ENCODE data around the gene ELOB. TPM values are rescaled to one million over a fixed set of nuclear protein-coding genes. Genes with fewer than 3 reads are reported as not detected.
A peak's percentile ranks its signal among the peaks of the same experiment; 100 is the strongest.

The ELOB gene
- total RNA-seq, 1 experiment from 2014 or later = 319 TPM

GRCh38 chr16:2768403-2769089 lies 8.5 kb downstream of the ELOB start:
- Histone ChIP-seq H3K56ac (ENCODE audit: insufficient read length, low read depth, low read length) (no peak overlapping the region), H3K18ac (ENCODE audit: insufficient read length, low read depth, low read length) (no peak overlapping the region), H4K20me1 (ENCODE audit: control insufficient read depth, insufficient read depth, insufficient read length) (no peaks in the 10 kb centered on the region), H4K91ac (ENCODE audit: insufficient read length, low read depth, low read length) (no peak overlapping the region), H3K23me2 (ENCODE audit: insufficient read length, low read depth, low read length, poor library complexity, severe bottlenecking) (no peaks in the 10 kb centered on the region), H2BK12ac (ENCODE audit: insufficient read length, low read depth, low read length) (no peak overlapping the region), H3K79me1 (ENCODE audit: insufficient read depth, low read depth, low read length, poor library complexity, severe bottlenecking) (peaks cover 18% of the 10 kb centered on the region), H4K5ac (ENCODE audit: insufficient read length, low read depth, low read length) (no peak overlapping the region), H3K9me3 (ENCODE audit: control insufficient read depth, low read depth, low read length) (no peaks in the 10 kb centered on the region), H3K4ac (ENCODE audit: low read depth, low read length) (no peak overlapping the region), H2BK20ac (ENCODE audit: low read depth, low read length, poor library complexity, severe bottlenecking) (no peak overlapping the region), H2AFZ (ENCODE audit: low read length) (no peak overlapping the region), H3K79me2 (ENCODE audit: insufficient read depth, low read length) (peaks cover 2% of the 10 kb centered on the region; the same call in 1 of the 2 replicates), H2BK120ac (ENCODE audit: low read depth, low read length, poor library complexity, severe bottlenecking) (no peak overlapping the region), H2AK5ac (ENCODE audit: insufficient read length, low read length) (no peak overlapping the region), H2BK15ac (ENCODE audit: low read depth, low read length) (no peak overlapping the region), H3K27me3 (ENCODE audit: insufficient read depth, low read length) (no peaks in the 10 kb centered on the region), H3K27ac (ENCODE audit: insufficient read length, low read depth, low read length) (no peak overlapping the region), H3T11ph (ENCODE audit: low read length) (no peak overlapping the region), H3K9ac (ENCODE audit: extremely low read depth, insufficient read length, low read length) (no peak overlapping the region), H3K23ac (ENCODE audit: insufficient read length, low read depth, low read length) (no peak overlapping the region), H3K4me1 (ENCODE audit: insufficient read depth, low read length) (no peaks in the 10 kb centered on the region), H4K8ac (replicated peaks; ENCODE audit: insufficient read length, low read depth, low read length) (no peak overlapping the region), H3K4me2 (ENCODE audit: insufficient read depth, insufficient read length, low read length) (no peak overlapping the region), H2BK5ac (ENCODE audit: insufficient read length, low read length) (no peak overlapping the region), H3K14ac (ENCODE audit: insufficient read depth, low read length) (no peak overlapping the region)
- H3K27me3 Mint-ChIP-seq (ENCODE audit: low read depth) = peaks cover 4% of the 10 kb centered on the region
- no peak for DNase-seq
- H3K4me3 Mint-ChIP-seq = no peak overlapping the region
- peaks cover 8 to 21% of the 10 kb centered on the region in 2 experiments for H3K9me3 Mint-ChIP-seq
- peaks cover 80 to 99% (median 95%) of the 10 kb centered on the region in 3 experiments for H3K36me3 Mint-ChIP-seq (ENCODE audit: insufficient read depth in 1 of 3, low read depth in 3 of 3)
- peak overlapping the region; percentile 65 to 95 (median 73); a peak in 5 of 7 replicates for H3K27ac Mint-ChIP-seq
- WGBS (ENCODE audit: extremely low coverage, insufficient read length, low lambda C conversion rate) = no CpG with 5 or more reads among the region's 17 CpGs
- peaks cover 10 to 33% of the 10 kb centered on the region in 2 experiments; a peak in 3 of 4 replicates for H3K4me1 Mint-ChIP-seq
- TF ChIP-seq CTCF (conservative IDR thresholded peaks at IDR 0.05) = no peak
